ENCODE results near the gene PRKCI. TPM values are rescaled to one million over a fixed set of nuclear protein-coding genes. Genes with fewer than 3 reads are reported as not detected.
A peak's percentile ranks its signal among the peaks of the same experiment; 100 is the strongest.
"Not testable (repeated sequence)": the region's sequence is repeated elsewhere in the genome, so short reads cannot be mapped to it uniquely, and the experiment has no call there.

PRKCI gene
- polyA plus RNA-seq, 2 of the 4 experiments (the other 2 are of a cell fraction), result 19.2 to 52.6 TPM

- ChIA-PET CTCF (no interaction called here), POLR2A (interaction anchor here (0.6 kb wide), 1 partner anchor 95 kb away, joined by 7 read pairs; no protein-coding TSS in a partner anchor)
- no peak overlapping the region for H3K27ac ChIP-seq
- H3K4me2 ChIP-seq, result no peak overlapping the region
- no peaks in the 10 kb centered on the region for H3K9me3 ChIP-seq
- no peak for FAIRE-seq
- no peak for TF ChIP-seq RFX5 (IDR thresholded peaks at IDR 0.05)
- TF ChIP-seq CEBPB (IDR thresholded peaks at IDR 0.05), result no peak
- no peak for TF ChIP-seq HEYL (CRISPR knock-in tag; IDR thresholded peaks at IDR 0.05)
- H3K4me1 ChIP-seq, result no peaks in the 10 kb centered on the region
- no peak for ATAC-seq
- 90% methylated on average over 11 of the region's 11 CpGs for WGBS (ENCODE audit: missing lambda C conversion rate)
- H3K4me3 ChIP-seq, result no peak overlapping the region
- DNase-seq (ENCODE audit: low read depth in 1 of 2, low spot score in 1 of 2), result no peak
These were observed 48.2 kb downstream of the PRKCI start for GRCh38 chr3:170270282-170270881.

- H3K9me3 ChIP-seq, result no peaks in the 10 kb centered on the region
- TF ChIP-seq FOSB (CRISPR knock-in tag; IDR thresholded peaks at IDR 0.05) (no peak), HES2 (IDR thresholded peaks at IDR 0.05) (no peak), TFCP2L1 (CRISPR knock-in tag; IDR thresholded peaks at IDR 0.05) (no peak)
- no peaks in the 10 kb centered on the region; the same call in 2 of the 3 replicates for H3K4me1 ChIP-seq
- ATAC-seq (no peak), DNase-seq (ENCODE audit: low read depth in 1 of 2, low spot score in 1 of 2) (no peak), FAIRE-seq (no peak)
- H3K27ac ChIP-seq, result no peak overlapping the region
- 92% methylated on average over 2 of the region's 2 CpGs for WGBS (ENCODE audit: missing lambda C conversion rate)
- ChIA-PET POLR2A (interaction anchor here (0.6 kb wide), 1 partner anchor 14 kb away, joined by 3 read pairs; no protein-coding TSS in a partner anchor), CTCF (interaction anchor here (0.9 to 1.0 kb wide), 2 partner anchors 136 to 535 kb away, joined by 3 read pairs; no protein-coding TSS in a partner anchor)
- H3K4me3 ChIP-seq, result no peak overlapping the region
- H3K4me2 ChIP-seq, result no peak overlapping the region
These were observed 52.4 kb downstream of the PRKCI start for GRCh38 chr3:170274641-170275040.

- POLR2A ChIA-PET, result no interaction called here
- no peak overlapping the region for H3K4me3 ChIP-seq
- no peaks in the 10 kb centered on the region for H3K9me3 ChIP-seq
- TF ChIP-seq TFCP2L1 (CRISPR knock-in tag; IDR thresholded peaks at IDR 0.05) (no peak), USF2 (IDR thresholded peaks at IDR 0.05) (no peak)
- no peaks in the 10 kb centered on the region; the same call in 2 of the 3 replicates for H3K4me1 ChIP-seq
- WGBS (ENCODE audit: missing lambda C conversion rate), result 94% methylated on average over 3 of the region's 3 CpGs
- DNase-seq (ENCODE audit: low read depth in 1 of 2, low spot score in 1 of 2) (no peak), FAIRE-seq (no peak), ATAC-seq (no peak)
- CTCF ChIA-PET, result interaction anchor here (0.5 to 1.3 kb wide), 4 partner anchors 9 to 124 kb away, joined by 3 to 5 read pairs (median 3); no protein-coding TSS in a partner anchor
- H3K4me2 ChIP-seq, result no peak overlapping the region
- no peak overlapping the region for H3K27ac ChIP-seq
These were observed 53.6 kb downstream of the PRKCI start for GRCh38 chr3:170275832-170276231.

GRCh38 chr3:170277311-170277710 lies 55.1 kb downstream of the PRKCI start:
- not testable (repeated sequence) for H3K4me3 ChIP-seq; H3K27ac ChIP-seq; H3K4me1 ChIP-seq; FAIRE-seq; H3K9me3 ChIP-seq; H3K4me2 ChIP-seq; DNase-seq (ENCODE audit: low read depth in 1 of 2, low spot score in 1 of 2)
- ATAC-seq, result peak in 1 of 2 experiments; percentile 29; a peak in 2 of 6 replicates
- ChIA-PET POLR2A (interaction anchor here (0.6 kb wide), 1 partner anchor 97 kb away, joined by 4 read pairs; no protein-coding TSS in a partner anchor), CTCF (interaction anchor here (1.9 kb wide), 1 partner anchor 88 kb away, joined by 6 read pairs; no protein-coding TSS in a partner anchor)
- 92% methylated on average over 10 of the region's 10 CpGs for WGBS (ENCODE audit: missing lambda C conversion rate)

- POLR2A ChIA-PET, result interaction anchor here (0.6 kb wide), 2 partner anchors 79 to 98 kb away, joined by 3 to 4 read pairs; no protein-coding TSS in a partner anchor
- H3K9me3 ChIP-seq, result no peaks in the 10 kb centered on the region
- no peak for TF ChIP-seq BHLHE40 (IDR thresholded peaks at IDR 0.05; ENCODE audit: low read depth, low read length)
- TF ChIP-seq E2F6 (IDR thresholded peaks at IDR 0.05; ENCODE audit: borderline replicate concordance, low read depth), result no peak
- TF ChIP-seq HMGXB4 (CRISPR knock-in tag; IDR thresholded peaks at IDR 0.05; ENCODE audit: borderline replicate concordance), result no peak
- no peak for TF ChIP-seq FOXS1 (CRISPR knock-in tag; IDR thresholded peaks at IDR 0.05)
- no peak for TF ChIP-seq KDM1A (IDR thresholded peaks at IDR 0.05; ENCODE audit: low read depth)
- no peak for TF ChIP-seq RARB (CRISPR knock-in tag; IDR thresholded peaks at IDR 0.05)
- TF ChIP-seq CBX8 (IDR thresholded peaks at IDR 0.05), result no peak
- no peak for TF ChIP-seq ZSCAN20 (CRISPR knock-in tag; IDR thresholded peaks at IDR 0.05)
- no peak for TF ChIP-seq RFX5 (IDR thresholded peaks at IDR 0.05)
- no peaks in the 10 kb centered on the region; the same call in 2 of the 3 replicates for H3K4me1 ChIP-seq
- no peak overlapping the region for H3K4me3 ChIP-seq
- no peak for FAIRE-seq
- WGBS (ENCODE audit: missing lambda C conversion rate), result 88% methylated on average over 5 of the region's 5 CpGs
- H3K4me2 ChIP-seq, result peak overlapping the region; percentile 22; the same call in 1 of the 3 replicates
- CTCF ChIA-PET, result interaction anchor here (1.9 kb wide), 1 partner anchor 88 kb away, joined by 6 read pairs; no protein-coding TSS in a partner anchor
- no peak overlapping the region for H3K27ac ChIP-seq
- no peak for ATAC-seq
- no peak for DNase-seq (ENCODE audit: low read depth in 1 of 2, low spot score in 1 of 2)
These were observed 55.8 kb downstream of the PRKCI start for GRCh38 chr3:170277833-170278580.

All from A549 (cell line).